H1 (cell line): ENCODE measurements around the gene ZBTB20. TPM values are rescaled to one million over a fixed set of nuclear protein-coding genes. Genes with fewer than 3 reads are reported as not detected.

Source experiments
- CTCF ChIA-PET: fragments of 300-600 bp; sonication (Branson Sonifier 250); formaldehyde crosslinking; loops from one replicate; lab custom pipeline; 2021; ENCODE audit not compliant: partially characterized antibody; lab: Charles Lee
- POLR2A ChIA-PET: fragments of 300-600 bp; sonication (Branson Sonifier 250); formaldehyde crosslinking; loops from one replicate; lab custom pipeline; 2021; ENCODE audit warnings: inconsistent platforms; ENCODE audit not compliant: partially characterized antibody; lab: Charles Lee
- DNase-seq, 2 experiments: peaks; one replicate each; pipeline versions ENCODE4 v3.0.0 to v3.0.0-alpha.2; 2010 to 2022; ENCODE audit warnings: low spot score in 2 of 2, low read depth in 1 of 2, mixed read lengths in 1 of 2
- FAIRE-seq: peaks from 2 replicates; lab custom pipeline; 2011; peaks lifted over from hg19 to GRCh38; lab: Jason Lieb, UNC
- H2AFZ ChIP-seq: 2 replicates; pipeline ENCODE4 v1.8.1; 2012; ENCODE audit warnings: low read length, inconsistent platforms
- H2AK5ac ChIP-seq: 2 replicates; pipeline ENCODE4 v1.6.1; 2013; ENCODE audit warnings: low read depth, low read length
- H2BK120ac ChIP-seq: replicated peaks from 2 replicates; pipeline ENCODE3; 2013; ENCODE audit warnings: low read depth, low read length, inconsistent platforms
- H2BK12ac ChIP-seq: 2 replicates; pipeline ENCODE4 v1.6.1; 2013; ENCODE audit warnings: low read depth, low read length
- H2BK15ac ChIP-seq: 2 replicates; pipeline ENCODE4 v1.6.1; 2013; ENCODE audit warnings: low read length
- H2BK20ac ChIP-seq: 2 replicates; pipeline ENCODE4 v1.6.1; 2013; ENCODE audit warnings: low read length
- H2BK5ac ChIP-seq: 2 replicates; pipeline ENCODE4 v1.6.1; 2013; ENCODE audit warnings: low read depth, low read length
- H3K14ac ChIP-seq: 2 replicates; pipeline ENCODE4 v1.6.1; 2013; ENCODE audit warnings: inconsistent platforms; ENCODE audit not compliant: insufficient read length
- H3K18ac ChIP-seq: 2 replicates; pipeline ENCODE4 v1.6.1; 2013; ENCODE audit warnings: low read length; ENCODE audit errors: extremely low read depth
- H3K23ac ChIP-seq: 2 replicates; pipeline ENCODE4 v1.6.1; 2013; ENCODE audit warnings: inconsistent platforms; ENCODE audit not compliant: insufficient read length
- H3K23me2 ChIP-seq: 2 replicates; pipeline ENCODE4 v1.6.1; 2013; ENCODE audit warnings: low read depth, low read length
- H3K27ac ChIP-seq: 2 replicates; pipeline ENCODE4 v1.6.1; 2011; ENCODE audit warnings: low read depth, low read length, inconsistent platforms
- H3K27me3 ChIP-seq, 4 experiments: replicated peaks in 1 of 4; 1 replicate in 1 of 4; 2 replicates in 3 of 4; pipeline versions ENCODE4 v1.6.1 to v1.8.1; 2011 to 2013; ENCODE audit warnings: low read length in 3 of 4, mild to moderate bottlenecking in 3 of 4, inconsistent platforms in 2 of 4, mixed read lengths in 2 of 4, moderate library complexity in 1 of 4; ENCODE audit not compliant: control insufficient read depth in 3 of 4, insufficient read depth in 3 of 4; ENCODE audit errors: extremely low read depth in 1 of 4
- H3K36me3 ChIP-seq, 4 experiments: 2 replicates each; pipeline versions ENCODE4 v1.6.1 to v1.8.1; 2011 to 2013; ENCODE audit warnings: mild to moderate bottlenecking in 4 of 4, low read length in 3 of 4, moderate library complexity in 2 of 4, control low read depth in 1 of 4, inconsistent platforms in 1 of 4; ENCODE audit not compliant: insufficient read depth in 4 of 4, control insufficient read depth in 2 of 4
- H3K4ac ChIP-seq: replicated peaks from 2 replicates; pipeline ENCODE3; 2013; ENCODE audit warnings: low read length, low read depth, mixed read lengths, inconsistent platforms; ENCODE audit not compliant: insufficient read length
- H3K4me1 ChIP-seq, 4 experiments: replicated peaks in 1 of 4; 1 replicate in 1 of 4; 2 replicates in 3 of 4; pipeline versions ENCODE4 v1.6.1 to v1.8.1; 2011 to 2013; ENCODE audit warnings: low read length in 3 of 4, inconsistent platforms in 2 of 4, mixed read lengths in 1 of 4; ENCODE audit not compliant: insufficient read depth in 4 of 4, control insufficient read depth in 3 of 4
- H3K4me2 ChIP-seq, 2 experiments: 2 replicates each; pipeline versions ENCODE4 v1.6.1 to v1.8.1; 2011 to 2013; ENCODE audit warnings: low read depth in 2 of 2, low read length in 2 of 2, control low read depth in 1 of 2, inconsistent platforms in 1 of 2, mild to moderate bottlenecking in 1 of 2; ENCODE audit not compliant: insufficient read depth in 1 of 2
- H3K4me3 ChIP-seq, 4 experiments: fragments of 200-600, 300-600 bp in 1 of 4; sonication (generic), shearing (Covaris generic), sonication (Bioruptor Twin) in 1 of 4; 2 replicates each; pipeline versions ENCODE4 v1.5.1 to v1.8.1; 2011 to 2016; ENCODE audit warnings: low read length in 4 of 4, low read depth in 3 of 4, control low read depth in 2 of 4, inconsistent platforms in 2 of 4, mild to moderate bottlenecking in 2 of 4, mixed read lengths in 1 of 4, moderate library complexity in 1 of 4; ENCODE audit not compliant: insufficient read depth in 2 of 4; ENCODE audit errors: extremely low read depth in 1 of 4
- H3K56ac ChIP-seq: replicated peaks from 2 replicates; pipeline ENCODE3; 2013; ENCODE audit warnings: low read depth, mild to moderate bottlenecking, mixed read lengths, low read length, inconsistent platforms; ENCODE audit not compliant: insufficient read length
- H3K79me1 ChIP-seq: 2 replicates; pipeline ENCODE4 v1.6.1; 2013; ENCODE audit warnings: low read depth, low read length, control low read depth
- H3K79me2 ChIP-seq, 2 experiments: 2 replicates each; pipeline versions ENCODE4 v1.6.1 to v1.8.1; 2012 to 2013; ENCODE audit warnings: low read length in 2 of 2, mild to moderate bottlenecking in 2 of 2, inconsistent platforms in 1 of 2; ENCODE audit not compliant: insufficient read depth in 2 of 2, control insufficient read depth in 1 of 2
- H3K9ac ChIP-seq, 4 experiments: replicated peaks in 1 of 4; 1 replicate in 1 of 4; 2 replicates in 3 of 4; pipeline versions ENCODE4 v1.6.1 to v1.8.1; 2011 to 2013; ENCODE audit warnings: low read depth in 3 of 4, low read length in 3 of 4, control low read depth in 2 of 4, mild to moderate bottlenecking in 2 of 4, moderate library complexity in 2 of 4, inconsistent platforms in 1 of 4; ENCODE audit errors: extremely low read depth in 1 of 4
- H3K9me3 ChIP-seq, 2 experiments: 2 replicates each; pipeline versions ENCODE4 v1.6.1 to v1.8.1; 2012 to 2013; ENCODE audit warnings: mild to moderate bottlenecking in 2 of 2, moderate library complexity in 2 of 2, control low read depth in 1 of 2, inconsistent platforms in 1 of 2, low read depth in 1 of 2, low read length in 1 of 2, mixed read lengths in 1 of 2; ENCODE audit not compliant: insufficient read depth in 2 of 2
- H4K20me1 ChIP-seq, 2 experiments: replicated peaks in 1 of 2; 2 replicates each; pipeline versions ENCODE3 to v1.8.1; 2011 to 2013; ENCODE audit warnings: inconsistent platforms in 2 of 2, low read length in 2 of 2, mild to moderate bottlenecking in 1 of 2; ENCODE audit not compliant: insufficient read depth in 2 of 2, control insufficient read depth in 1 of 2
- H4K5ac ChIP-seq: 2 replicates; pipeline ENCODE4 v1.6.1; 2013; ENCODE audit warnings: low read length, low read depth, mixed read lengths, inconsistent platforms; ENCODE audit not compliant: insufficient read length
- H4K8ac ChIP-seq: 2 replicates; pipeline ENCODE4 v1.8.0; 2013; ENCODE audit warnings: mild to moderate bottlenecking, moderate library complexity, low read length, inconsistent platforms; ENCODE audit not compliant: insufficient read depth; ENCODE audit errors: extremely low read depth
- H4K91ac ChIP-seq: replicated peaks from 2 replicates; pipeline ENCODE3; 2013; ENCODE audit warnings: low read length, mixed read lengths, inconsistent platforms; ENCODE audit not compliant: insufficient read length
- FOSL1 ChIP-seq: IDR thresholded peaks from 2 replicates; pipeline ENCODE4 v1.6.1; 2011; ENCODE audit warnings: mild to moderate bottlenecking, low read depth, low read length, moderate library complexity; ENCODE audit not compliant: insufficient read depth
- HDAC6 ChIP-seq: IDR thresholded peaks from one replicate; pipeline ENCODE4 v1.7.1; 2012; ENCODE audit warnings: low read depth, mild to moderate bottlenecking, inconsistent platforms, low read length, moderate library complexity
- NANOG ChIP-seq: IDR thresholded peaks from 2 replicates; pipeline ENCODE4 v1.6.1; 2011; ENCODE audit warnings: low read length, low read depth, mild to moderate bottlenecking, inconsistent platforms; ENCODE audit not compliant: insufficient read depth, poor library complexity, severe bottlenecking
- SIRT6 ChIP-seq: IDR thresholded peaks from one replicate; pipeline ENCODE4 v1.7.1; 2012; ENCODE audit warnings: low read length, inconsistent platforms
- TBP ChIP-seq: IDR thresholded peaks from 2 replicates; pipeline ENCODE4 v1.6.1; 2011; ENCODE audit warnings: low read depth, low read length, improper control_type of control experiment
- WGBS, 2 experiments: shearing (Covaris generic) in 1 of 2; methylation state at CpG; one replicate each; pipeline versions ENCODE4 v1.1.6 to v1.1.7; 2013 to 2015; ENCODE audit warnings: low lambda C conversion rate in 2 of 2, mixed read lengths in 2 of 2, inconsistent platforms in 1 of 2, low coverage in 1 of 2, missing lambda C conversion rate in 1 of 2; ENCODE audit not compliant: insufficient replicate concordance in 2 of 2, insufficient coverage in 1 of 2, insufficient read length in 1 of 2; ENCODE audit errors: extremely low coverage in 1 of 2, missing lambda C conversion rate in 1 of 2; 5-methylcytosine and 5-hydroxymethylcytosine counted together
- polyA plus RNA-seq, 7 experiments: library from polyadenylated mRNA; depleted of rRNA in 3 of 7; stranded (reverse) in 5 of 7; unstranded in 2 of 7; fragments of >200 nt in 5 of 7; fragments of 200-250 nt in 2 of 7; gene quantifications; 1 replicate in 5 of 7; 2 replicates in 1 of 7; 4 replicates in 1 of 7; pipeline versions ENCODE4 v1.2.1 to v1.2.3, GENCODE V29; 2011 to 2013; ENCODE audit warnings: missing spikeins in 2 of 7, mixed read lengths in 2 of 7
- total RNA-seq: library from RNA; stranded (reverse); fragmentation: NEBNext Ultra II Directional; extraction: Animal tissue kit (Norgen Biotek cat#: 25700); gene quantifications from 2 replicates; pipeline ENCODE4 v1.2.1, GENCODE V29; 2021
- TF ChIP-seq, protein P1 (sequence below), 3 experiments: IDR thresholded peaks; 1 replicate in 2 of 3; 2 replicates in 1 of 3; pipeline versions ENCODE4 v1.5.1 to v1.6.1; 2011; ENCODE audit warnings: low read length in 3 of 3, mild to moderate bottlenecking in 3 of 3, inconsistent platforms in 2 of 3, low read depth in 1 of 3, moderate library complexity in 1 of 3; ENCODE audit not compliant: insufficient read depth in 1 of 3; ENCODE audit errors: control extremely low read depth in 1 of 3

The ZBTB20 gene
- total and polyA plus RNA-seq, 2 of the 8 experiments (the other 6 are each of a cell fraction or from before 2014, with no cell fraction given): 0.35 to 1.3 TPM

DNA sequence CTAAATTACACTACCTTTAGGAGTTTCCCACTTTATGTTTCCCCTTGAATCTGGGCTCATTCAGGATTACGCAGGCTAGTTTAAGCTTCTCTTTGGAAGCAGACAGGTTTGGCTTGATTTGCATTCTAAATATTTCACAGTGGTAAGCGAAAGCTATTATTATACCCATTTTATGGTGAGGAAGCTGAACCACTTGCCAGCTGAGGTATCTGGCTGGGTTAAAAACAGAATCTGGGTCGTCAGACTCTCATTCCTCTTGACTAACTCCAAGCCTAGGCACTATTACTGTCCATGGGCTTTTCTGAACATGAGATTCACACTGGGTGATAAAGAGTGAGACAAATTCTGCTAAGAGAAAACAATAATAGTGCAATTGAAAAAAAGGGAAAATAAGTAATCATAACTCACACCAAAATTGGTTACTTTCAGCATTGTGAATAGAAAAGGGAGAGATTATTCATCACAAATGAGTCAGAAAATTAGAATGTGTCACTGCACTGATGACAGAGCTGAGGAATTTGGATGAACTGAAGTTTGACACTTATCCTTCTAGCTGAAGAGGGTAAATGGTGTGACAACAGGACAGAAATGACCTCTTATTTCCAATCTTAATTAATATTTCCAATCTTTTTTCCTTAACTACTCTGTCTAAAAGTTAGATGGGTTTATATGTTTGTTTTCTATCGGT lies 642.0 kb downstream of the ZBTB20 start:
- no peak overlapping the region for H3K23ac ChIP-seq
- H3K36me3 ChIP-seq: no peaks in the 10 kb centered on the region
- TF ChIP-seq NANOG: no peak
- TF ChIP-seq SIRT6: no peak
- TF ChIP-seq HDAC6: no peak
- no peak for TF ChIP-seq FOSL1
- no peak for TF ChIP-seq TBP
- TF ChIP-seq, protein P1, sequence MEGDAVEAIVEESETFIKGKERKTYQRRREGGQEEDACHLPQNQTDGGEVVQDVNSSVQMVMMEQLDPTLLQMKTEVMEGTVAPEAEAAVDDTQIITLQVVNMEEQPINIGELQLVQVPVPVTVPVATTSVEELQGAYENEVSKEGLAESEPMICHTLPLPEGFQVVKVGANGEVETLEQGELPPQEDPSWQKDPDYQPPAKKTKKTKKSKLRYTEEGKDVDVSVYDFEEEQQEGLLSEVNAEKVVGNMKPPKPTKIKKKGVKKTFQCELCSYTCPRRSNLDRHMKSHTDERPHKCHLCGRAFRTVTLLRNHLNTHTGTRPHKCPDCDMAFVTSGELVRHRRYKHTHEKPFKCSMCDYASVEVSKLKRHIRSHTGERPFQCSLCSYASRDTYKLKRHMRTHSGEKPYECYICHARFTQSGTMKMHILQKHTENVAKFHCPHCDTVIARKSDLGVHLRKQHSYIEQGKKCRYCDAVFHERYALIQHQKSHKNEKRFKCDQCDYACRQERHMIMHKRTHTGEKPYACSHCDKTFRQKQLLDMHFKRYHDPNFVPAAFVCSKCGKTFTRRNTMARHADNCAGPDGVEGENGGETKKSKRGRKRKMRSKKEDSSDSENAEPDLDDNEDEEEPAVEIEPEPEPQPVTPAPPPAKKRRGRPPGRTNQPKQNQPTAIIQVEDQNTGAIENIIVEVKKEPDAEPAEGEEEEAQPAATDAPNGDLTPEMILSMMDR (IDR thresholded peaks at IDR 0.05; ENCODE audit: control extremely low read depth in 1 of 3, insufficient read depth in 1 of 3, low read depth in 1 of 3, low read length in 3 of 3): no peak
- no peak overlapping the region for H2AFZ ChIP-seq
- no peak overlapping the region for H3K56ac ChIP-seq
- H3K79me1 ChIP-seq: no peaks in the 10 kb centered on the region
- no peak overlapping the region for H4K91ac ChIP-seq
- no peak overlapping the region for H2BK12ac ChIP-seq
- no peaks in the 10 kb centered on the region for H3K9me3 ChIP-seq
- no peak overlapping the region for H3K27ac ChIP-seq
- H3K14ac ChIP-seq: no peak overlapping the region
- H3K79me2 ChIP-seq: no peaks in the 10 kb centered on the region
- H3K27me3 ChIP-seq: no peaks in the 10 kb centered on the region
- no peak overlapping the region for H3K4ac ChIP-seq
- H2BK20ac ChIP-seq: no peak overlapping the region
- no peak overlapping the region for H3K18ac ChIP-seq
- CTCF ChIA-PET: interaction anchor here (1.2 to 1.3 kb wide), 2 partner anchors 16 to 22 kb away, joined by 3 to 5 read pairs; no protein-coding TSS in a partner anchor
- H4K20me1 ChIP-seq: no peaks in the 10 kb centered on the region
- no peaks in the 10 kb centered on the region for H3K23me2 ChIP-seq
- POLR2A ChIA-PET: interaction anchor here (0.6 kb wide), 2 partner anchors 19 to 159 kb away, joined by 3 to 4 read pairs; no protein-coding TSS in a partner anchor
- FAIRE-seq (no peak), DNase-seq (no peak)
- WGBS, 2 experiments: 80% methylated on average over 4 of the region's 4 CpGs; no CpG with 5 or more reads in 1 of the 2 experiments
- no peak overlapping the region for H4K5ac ChIP-seq
- H2BK15ac ChIP-seq: no peak overlapping the region
- no peak overlapping the region for H3K9ac ChIP-seq
- no peak overlapping the region for H2BK120ac ChIP-seq
- no peak overlapping the region for H3K4me2 ChIP-seq
- H3K4me1 ChIP-seq: peaks cover 0 to 3% (median 0%) of the 10 kb centered on the region in 4 experiments; a peak in 1 of 7 replicates
- H4K8ac ChIP-seq: no peak overlapping the region
- no peak overlapping the region for H3K4me3 ChIP-seq
- no peak overlapping the region for H2AK5ac ChIP-seq
- H2BK5ac ChIP-seq: no peak overlapping the region
